H9 (cell line): Measurements from ENCODE around the gene RNF133. TPM values are rescaled to one million over a fixed set of nuclear protein-coding genes. Genes with fewer than 3 reads are reported as not detected.

Experiments used
- DNase-seq: peaks from one replicate; pipeline ENCODE4 v3.0.0-alpha.2; 2017
- H2AFZ ChIP-seq: one replicate; pipeline ENCODE4 v1.6.1; 2013; ENCODE audit warnings: mild to moderate bottlenecking, low read length, control low read depth, moderate library complexity
- H2AK5ac ChIP-seq: 2 replicates; pipeline ENCODE4 v1.6.1; 2013; ENCODE audit warnings: low read length, control low read depth, mixed read lengths; ENCODE audit not compliant: insufficient read length
- H2BK120ac ChIP-seq: one replicate; pipeline ENCODE4 v1.6.1; 2013; ENCODE audit warnings: low read depth, mild to moderate bottlenecking, low read length, control low read depth, inconsistent platforms; ENCODE audit not compliant: poor library complexity, severe bottlenecking
- H2BK12ac ChIP-seq: 2 replicates; pipeline ENCODE4 v1.6.1; 2013; ENCODE audit warnings: low read length, control low read depth, mixed read lengths, low read depth; ENCODE audit not compliant: insufficient read length
- H2BK15ac ChIP-seq: 2 replicates; pipeline ENCODE4 v1.6.1; 2013; ENCODE audit warnings: low read depth, low read length, control low read depth
- H2BK20ac ChIP-seq: one replicate; pipeline ENCODE4 v1.6.1; 2013; ENCODE audit warnings: low read depth, mild to moderate bottlenecking, low read length, control low read depth, inconsistent platforms; ENCODE audit not compliant: poor library complexity, severe bottlenecking
- H2BK5ac ChIP-seq: 2 replicates; pipeline ENCODE4 v1.6.1; 2013; ENCODE audit warnings: low read length, control low read depth, mixed read lengths; ENCODE audit not compliant: insufficient read length
- H3K14ac ChIP-seq: 2 replicates; pipeline ENCODE4 v1.6.1; 2013; ENCODE audit warnings: low read length, control low read depth; ENCODE audit not compliant: insufficient read depth
- H3K18ac ChIP-seq: 2 replicates; pipeline ENCODE4 v1.6.1; 2013; ENCODE audit warnings: low read depth, mild to moderate bottlenecking, mixed read lengths, low read length, control low read depth; ENCODE audit not compliant: insufficient read length
- H3K23ac ChIP-seq: 2 replicates; pipeline ENCODE4 v1.6.1; 2013; ENCODE audit warnings: low read length, control low read depth, mixed read lengths, low read depth; ENCODE audit not compliant: insufficient read length
- H3K23me2 ChIP-seq: 2 replicates; pipeline ENCODE4 v1.6.1; 2013; ENCODE audit warnings: low read depth, mild to moderate bottlenecking, mixed read lengths, low read length, control low read depth; ENCODE audit not compliant: insufficient read length, poor library complexity, severe bottlenecking
- H3K27ac ChIP-seq: 2 replicates; pipeline ENCODE4 v1.5.1; 2013; ENCODE audit warnings: low read length, control low read depth, mixed read lengths, low read depth; ENCODE audit not compliant: insufficient read length
- H3K27me3 ChIP-seq: 2 replicates; pipeline ENCODE4 v1.6.1; 2013; ENCODE audit warnings: low read length, control low read depth, inconsistent platforms; ENCODE audit not compliant: insufficient read depth
- H3K4ac ChIP-seq: 2 replicates; pipeline ENCODE4 v1.6.1; 2013; ENCODE audit warnings: low read depth, mild to moderate bottlenecking, control low read depth, inconsistent platforms, low read length, moderate library complexity
- H3K4me1 ChIP-seq: 2 replicates; pipeline ENCODE4 v1.6.1; 2013; ENCODE audit warnings: low read length, control low read depth, inconsistent platforms; ENCODE audit not compliant: insufficient read depth
- H3K4me2 ChIP-seq: 2 replicates; pipeline ENCODE4 v1.6.1; 2013; ENCODE audit warnings: low read length, control low read depth, mixed read lengths; ENCODE audit not compliant: insufficient read length, insufficient read depth
- H3K56ac ChIP-seq: 2 replicates; pipeline ENCODE4 v1.6.1; 2013; ENCODE audit warnings: low read depth, mild to moderate bottlenecking, mixed read lengths, low read length, control low read depth; ENCODE audit not compliant: insufficient read length
- H3K79me1 ChIP-seq: 2 replicates; pipeline ENCODE4 v1.6.1; 2013; ENCODE audit warnings: low read depth, mild to moderate bottlenecking, moderate library complexity, low read length, control low read depth, inconsistent platforms; ENCODE audit not compliant: insufficient read depth, poor library complexity, severe bottlenecking
- H3K79me2 ChIP-seq: 2 replicates; pipeline ENCODE4 v1.6.1; 2013; ENCODE audit warnings: low read length, control low read depth, inconsistent platforms; ENCODE audit not compliant: insufficient read depth
- H3K9ac ChIP-seq: 2 replicates; pipeline ENCODE4 v1.6.1; 2013; ENCODE audit warnings: low read length, control low read depth, mixed read lengths; ENCODE audit not compliant: insufficient read length; ENCODE audit errors: extremely low read depth
- H3K9me3 ChIP-seq: one replicate; pipeline ENCODE4 v1.6.1; 2013; ENCODE audit warnings: low read depth, low read length, inconsistent platforms; ENCODE audit not compliant: control insufficient read depth
- H3T11ph ChIP-seq: one replicate; pipeline ENCODE4 v1.6.1; 2013; ENCODE audit warnings: mild to moderate bottlenecking, low read length, control low read depth, inconsistent platforms
- H4K20me1 ChIP-seq: one replicate; pipeline ENCODE4 v1.6.1; 2013; ENCODE audit not compliant: control insufficient read depth, insufficient read length, insufficient read depth
- H4K5ac ChIP-seq: 2 replicates; pipeline ENCODE4 v1.6.1; 2013; ENCODE audit warnings: low read depth, mild to moderate bottlenecking, mixed read lengths, low read length, control low read depth; ENCODE audit not compliant: insufficient read length
- H4K8ac ChIP-seq: replicated peaks from 2 replicates; pipeline ENCODE4 v1.6.1; 2013; ENCODE audit warnings: low read length, control low read depth, mixed read lengths, low read depth; ENCODE audit not compliant: insufficient read length
- H4K91ac ChIP-seq: 2 replicates; pipeline ENCODE4 v1.6.1; 2013; ENCODE audit warnings: low read depth, mild to moderate bottlenecking, moderate library complexity, mixed read lengths, low read length, control low read depth; ENCODE audit not compliant: insufficient read length
- H3K27ac Mint-ChIP-seq, 3 experiments: 2 replicates in 2 of 3; 3 replicates in 1 of 3; pipeline ENCODE4 v1.8.0; 2020 to 2021; ENCODE audit warnings: mixed read lengths in 3 of 3, mild to moderate bottlenecking in 1 of 3, moderate library complexity in 1 of 3
- H3K27me3 Mint-ChIP-seq: 2 replicates; pipeline ENCODE4 v1.8.0; 2021; ENCODE audit warnings: low read depth, mild to moderate bottlenecking, moderate library complexity, mixed read lengths
- H3K36me3 Mint-ChIP-seq, 3 experiments: 2 replicates in 2 of 3; 3 replicates in 1 of 3; pipeline ENCODE4 v1.8.0; 2020 to 2021; ENCODE audit warnings: low read depth in 3 of 3, mixed read lengths in 3 of 3; ENCODE audit not compliant: insufficient read depth in 1 of 3
- H3K4me1 Mint-ChIP-seq, 2 experiments: 2 replicates each; pipeline ENCODE4 v1.8.0; 2020; ENCODE audit warnings: mixed read lengths in 2 of 2
- H3K4me3 Mint-ChIP-seq, 2 experiments: 2 replicates in 1 of 2; 3 replicates in 1 of 2; pipeline ENCODE4 v1.8.0; 2020 to 2021; ENCODE audit warnings: mild to moderate bottlenecking in 2 of 2, mixed read lengths in 2 of 2, moderate library complexity in 1 of 2
- H3K9me3 Mint-ChIP-seq, 2 experiments: 2 replicates in 1 of 2; 3 replicates in 1 of 2; pipeline ENCODE4 v1.8.0; 2020; ENCODE audit warnings: mild to moderate bottlenecking in 2 of 2, mixed read lengths in 2 of 2, moderate library complexity in 1 of 2
- CTCF ChIP-seq: fragments of 200-600 bp; sonication (generic); conservative IDR thresholded peaks from 3 replicates; pipeline ENCODE4 v1.8.0; 2021; ENCODE audit warnings: antibody characterized with exemption, mild to moderate bottlenecking
- WGBS: extraction: QIAGEN DNeasy Blood & Tissue Kit; methylation state at CpG from one replicate; pipeline ENCODE4 v1.1.7; 2013; ENCODE audit warnings: missing lambda C conversion rate, low lambda C conversion rate, mixed read lengths; ENCODE audit not compliant: insufficient read length; ENCODE audit errors: extremely low coverage; 5-methylcytosine and 5-hydroxymethylcytosine counted together
- total RNA-seq: library from RNA; stranded (reverse); gene quantifications from 2 replicates; pipeline ENCODE4 v1.2.1, GENCODE V29; 2021

RNF133 gene
- total RNA-seq, 1 experiment from 2014 or later = 0.31 TPM

- Histone ChIP-seq H3K27me3 (no peaks in the 10 kb centered on the region), H3K27ac (no peak overlapping the region), H2BK12ac (no peak overlapping the region), H3K18ac (no peak overlapping the region), H3K23me2 (no peaks in the 10 kb centered on the region), H3K4ac (no peak overlapping the region), H2BK5ac (no peak overlapping the region), H3K79me2 (peaks cover 4% of the 10 kb centered on the region; the same call in 1 of the 2 replicates), H4K20me1 (no peaks in the 10 kb centered on the region), H3T11ph (no peak overlapping the region), H3K4me1 (peaks cover 17% of the 10 kb centered on the region; the same call in 1 of the 2 replicates), H2AK5ac (no peak overlapping the region), H2BK20ac (no peak overlapping the region), H3K14ac (no peak overlapping the region), H3K9me3 (no peaks in the 10 kb centered on the region), H3K56ac (no peak overlapping the region), H4K91ac (no peak overlapping the region), H3K9ac (no peak overlapping the region), H2AFZ (no peak overlapping the region), H2BK120ac (no peak overlapping the region), H3K23ac (no peak overlapping the region), H4K8ac (no peak overlapping the region), H3K79me1 (no peaks in the 10 kb centered on the region), H2BK15ac (no peak overlapping the region), H3K4me2 (no peak overlapping the region), H4K5ac (no peak overlapping the region)
- H3K4me1 Mint-ChIP-seq = peaks cover 41 to 43% of the 10 kb centered on the region in 2 experiments
- no peaks in the 10 kb centered on the region; the same call in 1 of the 2 replicates for H3K27me3 Mint-ChIP-seq
- DNase-seq = no peak
- H3K36me3 Mint-ChIP-seq = peaks cover 7 to 14% (median 9%) of the 10 kb centered on the region in 3 experiments
- no peak overlapping the region for H3K4me3 Mint-ChIP-seq
- WGBS = no CpG with 5 or more reads among the region's 8 CpGs
- no peak for TF ChIP-seq CTCF
- H3K9me3 Mint-ChIP-seq = peaks cover 3 to 10% of the 10 kb centered on the region in 2 experiments
- H3K27ac Mint-ChIP-seq = peak overlapping the region in 1 of 3 experiments; percentile 74; a peak in 2 of 7 replicates
These were observed 26.4 kb downstream of the RNF133 start for GRCh38 chr7:122672536-122672935.
